HEK293 (cell line): ENCODE data around the gene MNX1.

Source experiments
- CTCF ChIA-PET: fragments of 350-600 bp; formaldehyde crosslinking; extraction: SDS; loops from one replicate; lab custom pipeline; 2021; ENCODE audit warnings: antibody characterized with exemption; lab: Yijun Ruan, JAX
- POLR2A ChIA-PET: fragments of 300-600 bp; formaldehyde crosslinking; extraction: SDS; loops from one replicate; lab custom pipeline; 2020; ENCODE audit warnings: antibody characterized with exemption, inconsistent platforms; lab: Yijun Ruan, JAX
- H3K27ac ChIP-seq: fragments of 200-500 bp; sonication (Bioruptor generic); 2 replicates; pipeline ENCODE4 v1.5.1; 2014; ENCODE audit warnings: low read depth, low read length, control low read depth, inconsistent platforms; ENCODE audit errors: extremely low read depth
- H3K36me3 ChIP-seq, 2 experiments: fragments of 200-500 bp in 1 of 2; sonication (Bioruptor generic) in 1 of 2; 1 replicate in 1 of 2; 2 replicates in 1 of 2; pipeline ENCODE4 v1.5.1; 2014 to 2017; ENCODE audit warnings: inconsistent platforms in 2 of 2, low read length in 2 of 2; ENCODE audit not compliant: control insufficient read depth in 2 of 2, insufficient read depth in 1 of 2
- H3K4me1 ChIP-seq: fragments of 200-500 bp; sonication (Bioruptor generic); 2 replicates; pipeline ENCODE4 v1.5.1; 2014; ENCODE audit warnings: mild to moderate bottlenecking, low read length, inconsistent platforms; ENCODE audit not compliant: control insufficient read depth, insufficient read depth
- H3K4me3 ChIP-seq: 2 replicates; pipeline ENCODE4 v1.5.1; 2011; ENCODE audit warnings: low read depth, mild to moderate bottlenecking, control low read depth, low read length, moderate library complexity
- H3K9me3 ChIP-seq: fragments of 200-500 bp; sonication (Bioruptor generic); 2 replicates; pipeline ENCODE4 v1.5.1; 2014; ENCODE audit warnings: low read depth, low read length, inconsistent platforms; ENCODE audit not compliant: control insufficient read depth, insufficient read depth
- BCL11A ChIP-seq: fragments of 450-650 bp; formaldehyde crosslinking; IDR thresholded peaks from 2 replicates; pipeline ENCODE4 v1.5.1; 2016; ENCODE audit warnings: low read depth, missing biosample characterization, missing genetic modification characterization
- FEZF1 ChIP-seq: fragments of 450-650 bp; formaldehyde crosslinking; IDR thresholded peaks from 2 replicates; pipeline ENCODE4 v1.5.1; 2016; ENCODE audit warnings: missing biosample characterization, missing genetic modification characterization
- GLI2 ChIP-seq: fragments of 450-650 bp; formaldehyde crosslinking; IDR thresholded peaks from 2 replicates; pipeline ENCODE4; 2017; ENCODE audit warnings: missing biosample characterization, missing genetic modification characterization, low read depth, borderline replicate concordance
- MEIS1 ChIP-seq: sonication (generic); formaldehyde crosslinking; IDR thresholded peaks from 2 replicates; pipeline ENCODE4 v1.8.1; 2022; ENCODE audit warnings: missing genetic modification reagents, mild to moderate bottlenecking, borderline replicate concordance
- MYNN ChIP-seq: fragments of 450-650 bp; formaldehyde crosslinking; IDR thresholded peaks from 2 replicates; pipeline ENCODE4 v1.5.1; 2016; ENCODE audit warnings: missing biosample characterization, missing genetic modification characterization, borderline replicate concordance
- PRDM10 ChIP-seq: fragments of 450-650 bp; formaldehyde crosslinking; IDR thresholded peaks from 2 replicates; pipeline ENCODE4 v1.5.1; 2016; ENCODE audit warnings: missing biosample characterization, missing genetic modification characterization
- SP7 ChIP-seq: fragments of 450-650 bp; formaldehyde crosslinking; IDR thresholded peaks from 2 replicates; pipeline ENCODE4 v1.5.1; 2016; ENCODE audit warnings: missing biosample characterization, missing genetic modification characterization
- ZFP3 ChIP-seq: fragments of 450-650 bp; formaldehyde crosslinking; IDR thresholded peaks from 2 replicates; pipeline ENCODE4 v1.5.1; 2016; ENCODE audit warnings: low read depth, missing biosample characterization, missing genetic modification characterization
- ZFP37 ChIP-seq: fragments of 450-650 bp; formaldehyde crosslinking; IDR thresholded peaks from 2 replicates; pipeline ENCODE4 v1.5.1; 2016; ENCODE audit warnings: missing biosample characterization, missing genetic modification characterization
- ZNF114 ChIP-seq: fragments of 450-650 bp; formaldehyde crosslinking; IDR thresholded peaks from 2 replicates; pipeline ENCODE4 v1.5.0; 2017; ENCODE audit warnings: missing biosample characterization, missing genetic modification characterization
- ZNF169 ChIP-seq: fragments of 450-650 bp; formaldehyde crosslinking; IDR thresholded peaks from 2 replicates; pipeline ENCODE4 v1.5.1; 2016; ENCODE audit warnings: missing biosample characterization, missing genetic modification characterization
- ZNF2 ChIP-seq: fragments of 450-650 bp; formaldehyde crosslinking; IDR thresholded peaks from 2 replicates; pipeline ENCODE4 v1.5.1; 2016; ENCODE audit warnings: missing biosample characterization, missing genetic modification characterization
- ZNF394 ChIP-seq: fragments of 450-650 bp; formaldehyde crosslinking; IDR thresholded peaks from 2 replicates; pipeline ENCODE4 v1.5.1; 2016; ENCODE audit warnings: missing biosample characterization, missing genetic modification characterization, mild to moderate bottlenecking, moderate library complexity, borderline replicate concordance
- ZNF473 ChIP-seq: fragments of 450-650 bp; formaldehyde crosslinking; IDR thresholded peaks from 2 replicates; pipeline ENCODE4 v1.5.1; 2017; ENCODE audit warnings: missing biosample characterization, missing genetic modification characterization
- ZNF561 ChIP-seq: fragments of 450-650 bp; IDR thresholded peaks from 2 replicates; pipeline ENCODE4 v1.5.1; 2018; ENCODE audit warnings: missing biosample characterization, missing genetic modification characterization, borderline replicate concordance
- ZNF571 ChIP-seq: fragments of 450-650 bp; formaldehyde crosslinking; IDR thresholded peaks from 2 replicates; pipeline ENCODE4 v1.5.0; 2017; ENCODE audit warnings: missing biosample characterization, missing genetic modification characterization
- ZNF624 ChIP-seq: fragments of 450-650 bp; formaldehyde crosslinking; IDR thresholded peaks from 2 replicates; pipeline ENCODE4 v1.5.1; 2017; ENCODE audit warnings: missing biosample characterization, missing genetic modification characterization
- ZNF837 ChIP-seq: fragments of 450-650 bp; formaldehyde crosslinking; IDR thresholded peaks from 2 replicates; pipeline ENCODE4 v1.5.1; 2016; ENCODE audit warnings: missing biosample characterization, missing genetic modification characterization
- TF ChIP-seq, protein P1 (sequence below): fragments of 450-650 bp; formaldehyde crosslinking; optimal IDR thresholded peaks from 2 replicates; pipeline ENCODE3; 2016; ENCODE audit warnings: missing biosample characterization, mild to moderate bottlenecking, missing genetic modification characterization
- TF ChIP-seq, protein P2 (sequence below): fragments of 450-650 bp; formaldehyde crosslinking; IDR thresholded peaks from 2 replicates; pipeline ENCODE4 v1.5.1; 2016; ENCODE audit warnings: missing biosample characterization, missing genetic modification characterization
- TF ChIP-seq, protein P3 (sequence below): fragments of 450-650 bp; formaldehyde crosslinking; conservative IDR thresholded peaks from 2 replicates; pipeline ENCODE4 v1.5.1; 2016; ENCODE audit warnings: low read depth, missing biosample characterization, missing genetic modification characterization

Gene MNX1

DNA sequence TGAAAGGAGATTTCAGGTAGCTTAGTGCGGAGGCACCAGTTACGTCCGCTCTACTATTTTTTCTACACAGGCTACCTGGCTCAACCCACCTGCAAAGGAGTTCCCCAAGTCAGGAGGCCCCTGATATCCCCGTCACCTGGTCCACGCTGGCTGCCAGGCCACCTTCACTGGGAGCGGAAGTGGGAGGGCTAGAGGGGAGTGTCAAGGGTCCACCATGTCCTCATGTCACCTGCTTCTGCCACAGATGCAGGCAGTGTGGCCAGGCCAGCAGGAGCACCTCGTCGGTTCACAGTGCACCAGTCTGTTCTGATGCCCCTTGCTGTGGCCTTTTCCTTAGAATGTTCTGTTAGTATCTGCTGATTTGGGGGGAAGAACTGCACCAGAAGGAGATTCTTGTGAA lies 44.1 kb downstream of the MNX1 start:
- no peaks in the 10 kb centered on the region for H3K4me1 ChIP-seq
- ChIA-PET CTCF (no interaction called here), POLR2A (no interaction called here)
- H3K36me3 ChIP-seq: peaks cover 16 to 96% of the 10 kb centered on the region in 2 experiments; a peak in 2 of 3 replicates
- no peaks in the 10 kb centered on the region for H3K9me3 ChIP-seq
- TF ChIP-seq, protein P1, sequence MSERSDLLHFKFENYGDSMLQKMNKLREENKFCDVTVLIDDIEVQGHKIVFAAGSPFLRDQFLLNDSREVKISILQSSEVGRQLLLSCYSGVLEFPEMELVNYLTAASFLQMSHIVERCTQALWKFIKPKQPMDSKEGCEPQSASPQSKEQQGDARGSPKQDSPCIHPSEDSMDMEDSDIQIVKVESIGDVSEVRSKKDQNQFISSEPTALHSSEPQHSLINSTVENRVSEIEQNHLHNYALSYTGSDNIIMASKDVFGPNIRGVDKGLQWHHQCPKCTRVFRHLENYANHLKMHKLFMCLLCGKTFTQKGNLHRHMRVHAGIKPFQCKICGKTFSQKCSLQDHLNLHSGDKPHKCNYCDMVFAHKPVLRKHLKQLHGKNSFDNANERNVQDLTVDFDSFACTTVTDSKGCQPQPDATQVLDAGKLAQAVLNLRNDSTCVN (tag by site-specific recombination): no peak
- TF ChIP-seq, protein P2, sequence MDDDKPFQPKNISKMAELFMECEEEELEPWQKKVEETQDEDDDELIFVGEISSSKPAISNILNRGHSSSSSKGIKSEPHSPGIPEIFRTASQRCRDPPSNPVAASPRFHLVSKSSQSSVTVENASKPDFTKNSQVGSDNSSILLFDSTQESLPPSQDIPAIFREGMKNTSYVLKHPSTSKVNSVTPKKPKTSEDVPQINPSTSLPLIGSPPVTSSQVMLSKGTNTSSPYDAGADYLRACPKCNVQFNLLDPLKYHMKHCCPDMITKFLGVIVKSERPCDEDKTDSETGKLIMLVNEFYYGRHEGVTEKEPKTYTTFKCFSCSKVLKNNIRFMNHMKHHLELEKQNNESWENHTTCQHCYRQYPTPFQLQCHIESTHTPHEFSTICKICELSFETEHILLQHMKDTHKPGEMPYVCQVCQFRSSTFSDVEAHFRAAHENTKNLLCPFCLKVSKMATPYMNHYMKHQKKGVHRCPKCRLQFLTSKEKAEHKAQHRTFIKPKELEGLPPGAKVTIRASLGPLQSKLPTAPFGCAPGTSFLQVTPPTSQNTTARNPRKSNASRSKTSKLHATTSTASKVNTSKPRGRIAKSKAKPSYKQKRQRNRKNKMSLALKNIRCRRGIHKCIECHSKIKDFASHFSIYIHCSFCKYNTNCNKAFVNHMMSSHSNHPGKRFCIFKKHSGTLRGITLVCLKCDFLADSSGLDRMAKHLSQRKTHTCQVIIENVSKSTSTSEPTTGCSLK (tag by site-specific recombination): no peak
- TF ChIP-seq ZNF571 (tag by site-specific recombination): no peak
- TF ChIP-seq MYNN (tag by site-specific recombination): no peak
- no peak for TF ChIP-seq ZNF561
- no peak for TF ChIP-seq ZNF2 (tag by site-specific recombination)
- TF ChIP-seq ZNF114: no peak
- TF ChIP-seq, protein P3, sequence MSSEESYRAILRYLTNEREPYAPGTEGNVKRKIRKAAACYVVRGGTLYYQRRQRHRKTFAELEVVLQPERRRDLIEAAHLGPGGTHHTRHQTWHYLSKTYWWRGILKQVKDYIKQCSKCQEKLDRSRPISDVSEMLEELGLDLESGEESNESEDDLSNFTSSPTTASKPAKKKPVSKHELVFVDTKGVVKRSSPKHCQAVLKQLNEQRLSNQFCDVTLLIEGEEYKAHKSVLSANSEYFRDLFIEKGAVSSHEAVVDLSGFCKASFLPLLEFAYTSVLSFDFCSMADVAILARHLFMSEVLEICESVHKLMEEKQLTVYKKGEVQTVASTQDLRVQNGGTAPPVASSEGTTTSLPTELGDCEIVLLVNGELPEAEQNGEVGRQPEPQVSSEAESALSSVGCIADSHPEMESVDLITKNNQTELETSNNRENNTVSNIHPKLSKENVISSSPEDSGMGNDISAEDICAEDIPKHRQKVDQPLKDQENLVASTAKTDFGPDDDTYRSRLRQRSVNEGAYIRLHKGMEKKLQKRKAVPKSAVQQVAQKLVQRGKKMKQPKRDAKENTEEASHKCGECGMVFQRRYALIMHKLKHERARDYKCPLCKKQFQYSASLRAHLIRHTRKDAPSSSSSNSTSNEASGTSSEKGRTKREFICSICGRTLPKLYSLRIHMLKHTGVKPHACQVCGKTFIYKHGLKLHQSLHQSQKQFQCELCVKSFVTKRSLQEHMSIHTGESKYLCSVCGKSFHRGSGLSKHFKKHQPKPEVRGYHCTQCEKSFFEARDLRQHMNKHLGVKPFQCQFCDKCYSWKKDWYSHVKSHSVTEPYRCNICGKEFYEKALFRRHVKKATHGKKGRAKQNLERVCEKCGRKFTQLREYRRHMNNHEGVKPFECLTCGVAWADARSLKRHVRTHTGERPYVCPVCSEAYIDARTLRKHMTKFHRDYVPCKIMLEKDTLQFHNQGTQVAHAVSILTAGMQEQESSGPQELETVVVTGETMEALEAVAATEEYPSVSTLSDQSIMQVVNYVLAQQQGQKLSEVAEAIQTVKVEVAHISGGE (tag by site-specific recombination): no peak
- no peak for TF ChIP-seq ZNF394 (tag by site-specific recombination)
- TF ChIP-seq MEIS1: no peak
- no peak for TF ChIP-seq BCL11A (tag by site-specific recombination)
- TF ChIP-seq ZFP37 (tag by site-specific recombination): no peak
- H3K4me3 ChIP-seq: no peak overlapping the region
- H3K27ac ChIP-seq: no peak overlapping the region

- H3K27ac ChIP-seq: no peak overlapping the region
- H3K9me3 ChIP-seq: no peaks in the 10 kb centered on the region
- H3K4me1 ChIP-seq: no peaks in the 10 kb centered on the region
- H3K36me3 ChIP-seq: peaks cover 23 to 99% of the 10 kb centered on the region in 2 experiments; a peak in 2 of 3 replicates
- TF ChIP-seq FEZF1 (tag by site-specific recombination) (no peak), PRDM10 (tag by site-specific recombination) (no peak), ZNF837 (tag by site-specific recombination) (no peak), ZFP3 (tag by site-specific recombination) (no peak), ZNF473 (tag by site-specific recombination) (no peak), GLI2 (tag by site-specific recombination) (no peak), ZNF169 (no peak), ZNF624 (tag by site-specific recombination) (no peak), SP7 (tag by site-specific recombination) (no peak)
- CTCF ChIA-PET: interaction anchor here (0.8 kb wide), 1 partner anchor 16 kb away, joined by 4 read pairs; the partner anchor contains the start of gene NOM1
- POLR2A ChIA-PET: interaction anchor here (0.8 kb wide), 1 partner anchor 14 kb away, joined by 4 read pairs; no protein-coding TSS in a partner anchor
- no peak overlapping the region for H3K4me3 ChIP-seq
These were observed 45.5 kb downstream of the MNX1 start for GRCh38 chr7:156964971-156965370.
